ENCODE measurements around the gene C1QTNF8.

Gene C1QTNF8

DNA sequence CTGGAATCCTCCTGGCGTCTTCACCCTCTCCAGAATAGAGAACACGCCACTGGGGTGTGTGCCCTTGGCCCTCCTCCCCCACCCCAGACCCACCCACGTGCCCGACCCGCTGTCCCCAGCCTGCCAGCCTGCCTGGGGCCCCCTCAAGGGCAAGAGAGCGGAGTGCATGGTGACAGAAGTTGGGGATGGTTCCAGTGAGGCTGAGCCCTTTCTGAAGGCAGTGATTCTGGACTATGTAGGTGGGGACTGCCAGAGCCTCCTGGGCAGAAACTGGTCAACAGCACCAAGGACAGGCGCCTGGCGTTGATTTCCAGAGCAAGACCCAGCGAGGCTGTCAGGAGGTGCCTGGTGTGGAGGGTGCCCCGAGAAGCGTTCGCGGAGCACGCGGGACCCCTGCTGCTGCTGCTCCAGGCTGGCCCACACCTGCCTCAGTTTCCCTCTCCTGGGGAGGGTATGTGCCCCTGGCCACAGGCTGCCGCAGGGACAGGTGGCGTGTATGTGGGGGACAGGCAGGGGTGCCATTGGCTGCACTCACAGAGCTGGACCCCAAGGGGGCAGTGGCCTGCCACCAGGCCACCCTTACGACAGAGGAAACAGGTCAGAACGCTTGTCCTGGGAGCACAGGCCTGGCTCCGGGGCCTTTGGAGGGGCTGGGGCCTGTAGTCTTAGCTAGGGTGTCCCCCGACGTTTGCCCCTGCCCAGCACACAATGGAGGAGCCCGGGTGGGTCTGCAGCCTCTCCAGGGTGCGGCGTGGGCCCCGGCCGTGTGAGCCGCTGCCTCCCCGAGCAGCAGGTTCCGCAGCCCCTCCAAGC, 22.3 kb downstream of the C1QTNF8 start:
- in situ Hi-C loops (cut with MboI; ENCODE audit: low pct_unique_long_range_greater_than_20kb, low sequenced_read_pairs, unreplicated experiment) = no loop called here

DNA sequence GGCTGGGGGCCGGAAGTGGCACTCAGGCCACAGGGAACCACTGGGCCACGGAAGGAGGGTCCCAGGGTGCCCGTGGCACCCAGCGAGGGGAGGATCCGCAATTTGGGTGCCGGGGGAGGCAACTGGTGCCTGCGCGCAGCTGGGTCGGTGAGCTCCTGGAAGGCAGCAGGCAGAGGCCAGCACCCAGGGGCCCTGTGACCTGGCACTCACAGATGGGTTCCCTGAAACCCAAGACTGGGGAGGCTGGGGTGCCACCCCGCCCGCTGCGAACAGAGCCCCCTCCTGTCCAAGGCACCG, 22.8 kb downstream of the C1QTNF8 start:
- TF ChIP-seq CTCF (IDR thresholded peaks at IDR 0.05; ENCODE audit: extremely low read depth, insufficient read depth, missing control alignments) = no peak
- no peak for DNase-seq (ENCODE audit: low spot score)
- in situ Hi-C loops (cut with MboI; ENCODE audit: low pct_unique_long_range_greater_than_20kb, low sequenced_read_pairs, unreplicated experiment) = no loop called here

More for the DNA sequence above, 22.3 kb downstream of the C1QTNF8 start:
- DNase-seq (ENCODE audit: low spot score) = no peak
- no peak for TF ChIP-seq CTCF (IDR thresholded peaks at IDR 0.05; ENCODE audit: extremely low read depth, insufficient read depth, missing control alignments)

DNA sequence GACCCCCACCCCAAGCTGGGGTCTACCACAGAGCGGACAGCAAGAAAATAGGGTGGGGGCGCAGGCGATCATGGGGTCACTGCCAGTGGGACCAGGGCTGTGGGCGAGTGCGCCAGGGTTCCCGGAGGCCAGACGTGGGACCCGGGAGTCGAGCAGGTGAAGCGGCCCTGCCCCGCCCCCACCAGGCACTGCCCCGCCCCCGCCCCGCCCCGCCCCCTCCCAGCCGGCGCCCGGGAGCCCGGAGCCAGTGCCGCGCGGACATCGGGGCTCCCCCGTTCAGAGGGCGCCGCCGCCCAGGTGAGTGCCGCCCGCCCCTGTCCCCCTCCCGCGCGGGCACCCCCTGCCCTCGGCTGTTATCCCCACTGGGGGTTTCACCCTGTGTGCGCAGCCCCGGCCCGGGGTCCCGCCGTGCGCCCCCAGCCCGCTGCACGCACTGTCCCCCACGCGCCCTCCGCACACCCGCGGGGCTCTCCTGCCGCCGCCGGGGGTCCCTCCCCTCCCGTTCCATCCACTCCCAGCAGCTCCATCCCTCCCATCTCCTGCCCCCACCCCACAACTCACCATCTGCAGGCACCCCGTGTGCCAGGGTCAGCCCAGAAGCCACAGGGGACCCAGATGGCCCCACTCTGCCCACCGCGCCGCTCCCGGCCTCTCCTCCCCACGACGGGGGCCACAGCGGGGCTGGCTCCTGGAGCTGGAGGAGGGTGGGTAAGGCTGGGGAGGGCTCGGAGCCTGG, 23.4 kb downstream of the C1QTNF8 start, which contains the start of gene SSTR5:
TSS of gene SSTR5 (plus strand) at position 222 of the 736 bp plus-strand sequence. CDS start 6,122 bp downstream, outside the sequence.
- in situ Hi-C loops (cut with MboI; ENCODE audit: low pct_unique_long_range_greater_than_20kb, low sequenced_read_pairs, unreplicated experiment) = no loop called here
- DNase-seq (ENCODE audit: low spot score) = no peak

DNA sequence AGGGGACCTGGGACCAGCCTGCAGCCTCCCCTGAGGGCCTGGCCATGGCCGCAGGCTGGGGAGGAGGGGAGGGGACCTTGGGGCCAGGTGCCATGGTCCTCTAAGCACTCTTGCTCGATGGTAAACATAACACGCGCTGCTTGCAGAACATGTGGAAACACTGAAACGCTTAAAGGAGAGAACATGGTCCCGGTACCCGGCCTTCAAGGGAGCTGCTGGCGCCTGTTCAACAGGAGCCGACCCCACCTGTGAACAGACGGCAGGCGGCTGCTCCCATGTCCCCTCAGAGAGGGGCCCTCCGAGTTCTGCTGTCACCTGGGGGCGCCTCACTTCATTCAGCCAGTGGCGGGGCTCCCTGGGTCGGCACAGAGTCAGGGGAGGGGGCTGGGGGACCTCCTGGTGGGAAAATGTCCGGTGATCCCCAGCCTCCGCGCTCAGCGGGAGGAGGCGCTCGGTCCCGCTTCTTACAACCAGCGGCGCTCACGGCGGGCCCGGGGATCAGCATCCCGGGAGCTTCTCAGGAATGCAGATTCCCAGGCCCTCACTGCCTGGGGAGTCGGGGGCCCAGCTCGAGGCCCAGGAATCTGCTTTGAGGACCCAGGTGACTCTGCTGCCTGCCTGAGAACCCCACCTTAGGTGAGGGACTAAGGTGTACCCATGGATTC, 24.4 kb downstream of the C1QTNF8 start:
- TF ChIP-seq CTCF (IDR thresholded peaks at IDR 0.05; ENCODE audit: extremely low read depth, insufficient read depth, missing control alignments) = no peak
- in situ Hi-C loops (cut with MboI; ENCODE audit: low pct_unique_long_range_greater_than_20kb, low sequenced_read_pairs, unreplicated experiment) = no loop called here
- DNase-seq (ENCODE audit: low spot score) = no peak

More for the DNA sequence above, 23.4 kb downstream of the C1QTNF8 start, which contains the start of gene SSTR5:
- no peak for TF ChIP-seq CTCF (IDR thresholded peaks at IDR 0.05; ENCODE audit: extremely low read depth, insufficient read depth, missing control alignments)

DNA sequence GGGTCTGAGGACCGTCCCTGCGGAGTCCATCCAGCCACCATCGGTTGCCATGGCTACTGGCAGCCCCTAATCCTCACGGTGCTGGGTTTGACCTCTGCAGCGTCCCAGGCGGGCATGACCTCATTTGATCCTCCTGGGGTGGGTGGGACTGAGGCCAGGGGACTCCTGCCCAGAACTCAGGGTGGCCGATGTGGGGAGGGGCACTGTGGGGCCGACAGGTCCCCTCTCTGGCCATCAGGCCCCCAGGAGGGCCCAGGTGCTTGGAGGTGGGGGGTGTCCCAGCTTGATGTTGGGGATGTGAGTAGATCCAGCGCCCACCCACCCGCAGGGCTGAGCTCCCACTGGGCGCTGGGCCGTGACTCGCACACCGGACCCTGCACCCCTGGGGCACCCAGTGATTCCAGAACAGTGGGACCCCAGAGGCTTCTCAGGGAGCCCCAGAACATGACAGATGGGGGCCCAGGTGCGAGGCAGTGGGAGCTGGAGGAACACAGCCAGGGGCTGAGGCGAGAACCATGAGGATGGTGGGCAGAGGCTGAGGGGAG, 25.1 kb downstream of the C1QTNF8 start:
- DNase-seq (ENCODE audit: low spot score) = no peak
- TF ChIP-seq CTCF (IDR thresholded peaks at IDR 0.05; ENCODE audit: extremely low read depth, insufficient read depth, missing control alignments) = no peak
- in situ Hi-C loops (cut with MboI; ENCODE audit: low pct_unique_long_range_greater_than_20kb, low sequenced_read_pairs, unreplicated experiment) = no loop called here
